ENCODE data around the gene RAD52.

Gene RAD52

GRCh38 chr12:913919-914698, 35.4 kb downstream of the RAD52 start:
- ChIA-PET CTCF (no interaction called here), POLR2A (no interaction called here)
- no peak for DNase-seq (ENCODE audit: extremely low spot score)
- TF ChIP-seq PKNOX1 (IDR thresholded peaks at IDR 0.05) (no peak), SP1 (IDR thresholded peaks at IDR 0.05) (no peak), BHLHE40 (IDR thresholded peaks at IDR 0.05; ENCODE audit: borderline replicate concordance) (no peak), SUZ12 (IDR thresholded peaks at IDR 0.05) (no peak), HDGF (IDR thresholded peaks at IDR 0.05; ENCODE audit: borderline replicate concordance) (no peak), FOXK2 (IDR thresholded peaks at IDR 0.05) (no peak)

- ChIA-PET CTCF (no interaction called here), POLR2A (interaction anchor here (0.5 to 0.7 kb wide), 3 partner anchors 22 to 521 kb away, joined by 3 read pairs; no protein-coding TSS in a partner anchor)
- no peak for DNase-seq (ENCODE audit: extremely low spot score)
- TF ChIP-seq LEF1 (IDR thresholded peaks at IDR 0.05; ENCODE audit: borderline replicate concordance) (no peak), PKNOX1 (IDR thresholded peaks at IDR 0.05) (no peak), ELF4 (IDR thresholded peaks at IDR 0.05) (no peak), BHLHE40 (IDR thresholded peaks at IDR 0.05; ENCODE audit: borderline replicate concordance) (no peak), FOXK2 (IDR thresholded peaks at IDR 0.05) (no peak), SP1 (IDR thresholded peaks at IDR 0.05) (no peak), FOXM1 (IDR thresholded peaks at IDR 0.05; ENCODE audit: borderline replicate concordance) (no peak), FOXA1 (IDR thresholded peaks at IDR 0.05) (no peak), TARDBP (IDR thresholded peaks at IDR 0.05) (no peak), L3MBTL2 (conservative IDR thresholded peaks at IDR 0.05) (no peak), HDGF (IDR thresholded peaks at IDR 0.05; ENCODE audit: borderline replicate concordance) (no peak)
These were observed 36.8 kb downstream of the RAD52 start for GRCh38 chr12:912466-913235.

GRCh38 chr12:911191-911826, 38.2 kb downstream of the RAD52 start:
- ChIA-PET POLR2A (no interaction called here), CTCF (no interaction called here)
- TF ChIP-seq SUZ12 (IDR thresholded peaks at IDR 0.05) (no peak), LEF1 (IDR thresholded peaks at IDR 0.05; ENCODE audit: borderline replicate concordance) (no peak), FOXM1 (IDR thresholded peaks at IDR 0.05; ENCODE audit: borderline replicate concordance) (no peak), ARNT (IDR thresholded peaks at IDR 0.05) (no peak), CTBP1 (IDR thresholded peaks at IDR 0.05; ENCODE audit: borderline replicate concordance) (no peak), ELF4 (IDR thresholded peaks at IDR 0.05) (no peak), FOXA1 (IDR thresholded peaks at IDR 0.05) (no peak), BHLHE40 (IDR thresholded peaks at IDR 0.05; ENCODE audit: borderline replicate concordance) (no peak), TARDBP (IDR thresholded peaks at IDR 0.05) (no peak), PKNOX1 (IDR thresholded peaks at IDR 0.05) (no peak), SP1 (IDR thresholded peaks at IDR 0.05) (no peak), FOXK2 (IDR thresholded peaks at IDR 0.05) (no peak), L3MBTL2 (conservative IDR thresholded peaks at IDR 0.05) (no peak), ZNF384 (IDR thresholded peaks at IDR 0.05) (no peak), HDGF (IDR thresholded peaks at IDR 0.05; ENCODE audit: borderline replicate concordance) (no peak), NFRKB (IDR thresholded peaks at IDR 0.05) (no peak)
- DNase-seq (ENCODE audit: extremely low spot score): no peak

- ChIA-PET POLR2A (no interaction called here), CTCF (no interaction called here)
- TF ChIP-seq NFRKB (IDR thresholded peaks at IDR 0.05) (no peak), TARDBP (IDR thresholded peaks at IDR 0.05) (no peak)
- no peak for DNase-seq (ENCODE audit: extremely low spot score)
These were observed 39.1 kb downstream of the RAD52 start for GRCh38 chr12:910416-910815.

GRCh38 chr12:909861-910260, 39.6 kb downstream of the RAD52 start:
- POLR2A ChIA-PET: interaction anchor here (0.8 kb wide), 1 partner anchor 40 kb away, joined by 3 read pairs; the partner anchor contains the start of gene RAD52
- CTCF ChIA-PET: no interaction called here

More at GRCh38 chr12:909861-910260, 39.6 kb downstream of the RAD52 start:
- TF ChIP-seq FOXK2 (IDR thresholded peaks at IDR 0.05) (no peak), ELF4 (IDR thresholded peaks at IDR 0.05) (no peak), FOXM1 (IDR thresholded peaks at IDR 0.05; ENCODE audit: borderline replicate concordance) (no peak), PKNOX1 (IDR thresholded peaks at IDR 0.05) (no peak), L3MBTL2 (conservative IDR thresholded peaks at IDR 0.05) (no peak), ARNT (IDR thresholded peaks at IDR 0.05) (no peak), FOXA1 (IDR thresholded peaks at IDR 0.05) (no peak), HDGF (IDR thresholded peaks at IDR 0.05; ENCODE audit: borderline replicate concordance) (no peak), CTBP1 (IDR thresholded peaks at IDR 0.05; ENCODE audit: borderline replicate concordance) (no peak), ZNF384 (IDR thresholded peaks at IDR 0.05) (no peak), TARDBP (IDR thresholded peaks at IDR 0.05) (no peak), LEF1 (IDR thresholded peaks at IDR 0.05; ENCODE audit: borderline replicate concordance) (no peak), SP1 (IDR thresholded peaks at IDR 0.05) (no peak), BHLHE40 (IDR thresholded peaks at IDR 0.05; ENCODE audit: borderline replicate concordance) (no peak), NFRKB (IDR thresholded peaks at IDR 0.05) (no peak), SUZ12 (IDR thresholded peaks at IDR 0.05) (no peak)
- DNase-seq (ENCODE audit: extremely low spot score): no peak

Measured in HEK293T (cell line).